Endodermal cell (in vitro differentiated cells): ENCODE results near the gene PHOX2A. TPM values are rescaled to one million over a fixed set of nuclear protein-coding genes. Genes with fewer than 3 reads are reported as not detected.
"Not testable (repeated sequence)": the region's sequence is repeated elsewhere in the genome, so short reads cannot be mapped to it uniquely, and the experiment has no call there.

Experiments
- DNase-seq: peaks from one replicate; pipeline ENCODE4 v3.0.0-alpha.2; 2017
- H3K27ac ChIP-seq: 2 replicates; pipeline ENCODE4 v1.5.1; 2013; ENCODE audit warnings: mild to moderate bottlenecking, low read depth, low read length, moderate library complexity
- H3K27me3 ChIP-seq: 2 replicates; pipeline ENCODE4 v1.6.1; 2013; ENCODE audit warnings: mild to moderate bottlenecking, low read length, moderate library complexity; ENCODE audit not compliant: insufficient read depth, control insufficient read depth, poor library complexity, severe bottlenecking
- H3K36me3 ChIP-seq: 2 replicates; pipeline ENCODE4 v1.7.0; 2013; ENCODE audit warnings: mild to moderate bottlenecking, low read length, moderate library complexity; ENCODE audit not compliant: control insufficient read depth, insufficient read depth
- H3K4me1 ChIP-seq: one replicate; pipeline ENCODE4 v1.7.0; 2013; ENCODE audit warnings: low read length; ENCODE audit not compliant: control insufficient read depth, insufficient read depth
- H3K4me3 ChIP-seq: 2 replicates; pipeline ENCODE4 v1.5.1; 2013; ENCODE audit warnings: mild to moderate bottlenecking, low read length, moderate library complexity
- H3K9ac ChIP-seq: 2 replicates; pipeline ENCODE4 v1.6.1; 2013; ENCODE audit warnings: mild to moderate bottlenecking, low read length, moderate library complexity; ENCODE audit not compliant: poor library complexity, severe bottlenecking; ENCODE audit errors: extremely low read depth
- H3K9me3 ChIP-seq: 2 replicates; pipeline ENCODE4 v1.6.1; 2013; ENCODE audit warnings: mild to moderate bottlenecking, low read length, moderate library complexity; ENCODE audit not compliant: control insufficient read depth
- H3K27ac Mint-ChIP-seq: 2 replicates; pipeline ENCODE4 v1.8.0; 2020; ENCODE audit warnings: mixed read lengths
- H3K27me3 Mint-ChIP-seq: 2 replicates; pipeline ENCODE4 v1.8.0; 2021; ENCODE audit warnings: mild to moderate bottlenecking, mixed read lengths; ENCODE audit not compliant: insufficient read depth
- H3K36me3 Mint-ChIP-seq: 2 replicates; pipeline ENCODE4 v1.8.0; 2020; ENCODE audit warnings: low read depth, mixed read lengths
- H3K4me1 Mint-ChIP-seq: 2 replicates; pipeline ENCODE4 v1.8.0; 2020; ENCODE audit warnings: mixed read lengths
- H3K4me3 Mint-ChIP-seq: 2 replicates; pipeline ENCODE4 v1.8.0; 2020; ENCODE audit warnings: mild to moderate bottlenecking, moderate library complexity, mixed read lengths
- H3K9me3 Mint-ChIP-seq: 2 replicates; pipeline ENCODE4 v1.8.0; 2020; ENCODE audit warnings: mild to moderate bottlenecking, mixed read lengths
- CTCF ChIP-seq: fragments of 200-600 bp; sonication (generic); conservative IDR thresholded peaks from 2 replicates; pipeline ENCODE4 v1.5.0; 2021; ENCODE audit warnings: antibody characterized with exemption, mild to moderate bottlenecking
- WGBS, 2 experiments: methylation state at CpG; one replicate each; pipeline versions ENCODE4 v1.1.5 to v1.1.7; 2013; ENCODE audit warnings: missing lambda C conversion rate in 2 of 2, mixed read lengths in 1 of 2; ENCODE audit not compliant: insufficient coverage in 1 of 2, insufficient read length in 1 of 2; 5-methylcytosine and 5-hydroxymethylcytosine counted together
- total RNA-seq, 2 donors: library from RNA; stranded (reverse); fragmentation: NEBNext Ultra II Directional in 1 of 2; extraction: Animal tissue kit (Norgen Biotek cat#: 25700) in 1 of 2; gene quantifications; 2 replicates in 1 of 2; 3 replicates in 1 of 2; pipeline ENCODE4 v1.2.1, GENCODE V29; 2021

PHOX2A gene
- total RNA-seq, 2 donors from 2014 or later = 0.92 TPM; not detected in 1

DNA sequence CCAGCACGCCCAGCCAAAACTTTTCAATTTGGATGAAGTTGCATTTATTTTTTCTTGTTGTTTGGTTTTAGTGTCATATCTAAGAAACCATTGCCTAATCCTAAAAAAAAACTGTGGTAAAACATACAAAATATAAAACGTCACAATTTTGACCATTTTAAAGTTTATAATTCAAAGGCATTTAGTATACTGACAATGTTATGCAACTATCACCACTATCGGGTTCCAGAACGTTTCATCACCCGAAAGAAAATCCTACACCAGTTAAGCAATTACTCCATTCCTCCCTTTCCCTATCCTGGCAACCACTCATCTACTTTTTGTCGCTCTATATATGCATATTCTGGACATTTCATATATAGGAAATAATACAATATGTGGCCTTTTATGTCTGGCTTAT lies 30.5 kb upstream of the PHOX2A start:
- no peak for TF ChIP-seq CTCF
- H3K9me3 ChIP-seq = no peaks in the 10 kb centered on the region
- H3K27ac ChIP-seq = no peak overlapping the region
- no peak for DNase-seq
- no peaks in the 10 kb centered on the region for H3K4me1 ChIP-seq
- peaks cover 4% of the 10 kb centered on the region for H3K9me3 Mint-ChIP-seq
- no peaks in the 10 kb centered on the region for H3K36me3 Mint-ChIP-seq
- H3K27me3 ChIP-seq = no peaks in the 10 kb centered on the region
- H3K27me3 Mint-ChIP-seq = peaks cover 10% of the 10 kb centered on the region
- H3K36me3 ChIP-seq = no peaks in the 10 kb centered on the region
- H3K4me3 ChIP-seq = no peak overlapping the region
- no peak overlapping the region for H3K27ac Mint-ChIP-seq
- H3K4me1 Mint-ChIP-seq = no peaks in the 10 kb centered on the region
- no peak overlapping the region for H3K4me3 Mint-ChIP-seq
- H3K9ac ChIP-seq = no peak overlapping the region
- 93 to 96% methylated on average over 3 to 6 of the region's 6 CpGs for WGBS, 2 experiments

- no peaks in the 10 kb centered on the region for H3K36me3 ChIP-seq
- no peak for DNase-seq
- H3K4me1 ChIP-seq = no peaks in the 10 kb centered on the region
- H3K36me3 Mint-ChIP-seq = no peaks in the 10 kb centered on the region
- H3K4me1 Mint-ChIP-seq = no peaks in the 10 kb centered on the region
- H3K27ac Mint-ChIP-seq = no peak overlapping the region
- H3K4me3 Mint-ChIP-seq = no peak overlapping the region
- no peak overlapping the region for H3K4me3 ChIP-seq
- 79 to 100% methylated on average over 1 of the region's 1 CpG for WGBS, 2 experiments
- no peaks in the 10 kb centered on the region for H3K9me3 ChIP-seq
- H3K9ac ChIP-seq = no peak overlapping the region
- peaks cover 10% of the 10 kb centered on the region for H3K27me3 Mint-ChIP-seq
- no peak for TF ChIP-seq CTCF
- H3K27ac ChIP-seq = no peak overlapping the region
- peaks cover 4% of the 10 kb centered on the region for H3K9me3 Mint-ChIP-seq
- H3K27me3 ChIP-seq = no peaks in the 10 kb centered on the region
Observed at GRCh38 chr11:72271980-72272379, 28.0 kb upstream of the PHOX2A start.

DNA sequence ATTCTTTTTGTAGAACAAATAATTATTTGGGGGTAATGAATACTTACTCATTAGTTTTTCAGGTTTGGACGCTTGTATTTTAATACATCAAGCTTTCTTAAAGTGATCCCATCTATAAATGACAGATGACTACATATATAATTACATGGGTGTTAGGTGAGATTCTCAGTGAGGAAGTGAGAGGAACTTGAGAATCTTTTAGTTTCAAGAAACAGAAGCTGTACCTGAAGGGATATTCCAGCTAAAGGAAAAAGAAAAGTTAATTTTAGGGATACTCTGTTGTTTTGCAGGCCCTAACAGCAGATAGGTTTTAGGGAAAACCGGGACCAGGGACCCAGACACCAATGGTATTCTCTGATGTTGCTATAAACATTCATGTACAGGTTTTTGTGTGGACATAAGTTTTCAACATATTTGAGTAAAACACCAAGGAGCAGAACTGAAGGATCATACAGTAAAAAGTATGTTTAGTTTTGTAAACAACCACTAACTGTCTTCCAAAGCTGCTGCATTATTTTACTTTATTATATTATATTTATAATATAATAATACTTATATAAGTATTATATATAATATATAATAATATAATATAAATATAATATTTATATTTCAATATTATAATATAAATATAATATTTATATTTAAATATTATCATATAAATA lies 24.1 kb upstream of the PHOX2A start:
- TF ChIP-seq CTCF = no peak
- Histone ChIP-seq H3K4me3 (no peak overlapping the region), H3K36me3 (no peaks in the 10 kb centered on the region), H3K9me3 (no peaks in the 10 kb centered on the region), H3K27ac (no peak overlapping the region), H3K27me3 (no peaks in the 10 kb centered on the region), H3K4me1 (no peaks in the 10 kb centered on the region), H3K9ac (no peak overlapping the region)
- Mint-ChIP-seq H3K4me3 (no peak overlapping the region), H3K9me3 (peaks cover 9% of the 10 kb centered on the region), H3K4me1 (no peaks in the 10 kb centered on the region), H3K36me3 (no peaks in the 10 kb centered on the region), H3K27ac (no peak overlapping the region), H3K27me3 (peaks cover 7% of the 10 kb centered on the region)
- DNase-seq = no peak
- 81 to 90% methylated on average over 1 of the region's 2 CpGs for WGBS, 2 experiments

DNA sequence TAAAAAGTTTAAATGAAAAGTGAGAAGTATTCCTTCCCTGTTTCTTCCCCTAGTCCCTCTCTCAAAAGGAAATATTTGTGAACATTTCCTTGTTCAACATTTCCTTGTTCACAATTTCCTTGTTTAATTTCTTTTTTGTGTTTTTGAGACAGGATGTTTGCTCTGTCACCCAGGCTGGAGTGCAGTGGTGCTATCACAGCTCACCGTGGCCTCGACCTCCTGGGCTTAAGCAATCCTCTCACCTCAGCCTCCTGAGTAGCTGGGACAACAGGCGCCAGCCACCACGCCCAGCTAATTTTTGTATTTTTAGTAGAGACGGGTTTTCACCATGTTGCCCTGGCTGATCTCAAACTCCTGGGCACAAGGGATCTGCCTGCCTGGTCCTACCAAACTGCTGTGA lies 23.0 kb upstream of the PHOX2A start:
- H3K27ac ChIP-seq, H3K9me3 ChIP-seq, H3K27me3 ChIP-seq, H3K4me3 ChIP-seq, H3K9me3 Mint-ChIP-seq, H3K9ac ChIP-seq, H3K36me3 ChIP-seq, H3K36me3 Mint-ChIP-seq, H3K27ac Mint-ChIP-seq, H3K4me3 Mint-ChIP-seq, H3K27me3 Mint-ChIP-seq, DNase-seq, H3K4me1 ChIP-seq, H3K4me1 Mint-ChIP-seq: not testable (repeated sequence)
- 89 to 91% methylated on average over 4 to 5 of the region's 5 CpGs for WGBS, 2 experiments
